GM12801 (cell line): Measurements from ENCODE around the gene GNAQ.

Experiments used
- CTCF ChIP-seq: IDR thresholded peaks from one replicate; pipeline ENCODE4 v1.5.1; 2011; ENCODE audit warnings: control low read depth; ENCODE audit not compliant: insufficient read length; ENCODE audit errors: extremely low read depth

Gene GNAQ

GRCh38 chr9:78009186-78009585 lies 22.4 kb downstream of the GNAQ start:
- no peak for TF ChIP-seq CTCF

- TF ChIP-seq CTCF, result no peak
Measured at GRCh38 chr9:78006734-78007133, 24.9 kb downstream of the GNAQ start.

GRCh38 chr9:78005231-78006002 lies 26.2 kb downstream of the GNAQ start:
- no peak for TF ChIP-seq CTCF

- no peak for TF ChIP-seq CTCF
Measured at GRCh38 chr9:78004478-78005229, 27.0 kb downstream of the GNAQ start.

- no peak for TF ChIP-seq CTCF
Measured at GRCh38 chr9:78003730-78004129, 27.9 kb downstream of the GNAQ start.

GRCh38 chr9:78001946-78002731 lies 29.5 kb downstream of the GNAQ start:
- no peak for TF ChIP-seq CTCF

GRCh38 chr9:78000221-78000620 lies 31.4 kb downstream of the GNAQ start:
- TF ChIP-seq CTCF, result no peak
